IPS-18a (cell line): Measurements from ENCODE around the gene ANKRD12.
"Not testable (repeated sequence)": the region's sequence is repeated elsewhere in the genome, so short reads cannot be mapped to it uniquely, and the experiment has no call there.

ENCODE experiments used
- H3K27ac ChIP-seq: one replicate; pipeline ENCODE4 v1.5.1; 2013; ENCODE audit warnings: low read length
- H3K27me3 ChIP-seq: one replicate; pipeline ENCODE4 v1.6.1; 2013; ENCODE audit warnings: mild to moderate bottlenecking, low read length; ENCODE audit not compliant: control insufficient read depth, insufficient read depth
- H3K36me3 ChIP-seq: one replicate; pipeline ENCODE4 v1.6.1; 2013; ENCODE audit warnings: low read depth, low read length; ENCODE audit not compliant: control insufficient read depth
- H3K4me1 ChIP-seq: one replicate; pipeline ENCODE4 v1.6.1; 2013; ENCODE audit warnings: low read depth, low read length; ENCODE audit not compliant: control insufficient read depth
- H3K4me3 ChIP-seq: one replicate; pipeline ENCODE4 v1.5.1; 2013; ENCODE audit warnings: low read length
- H3K9ac ChIP-seq: one replicate; pipeline ENCODE4 v1.6.1; 2013; ENCODE audit warnings: mild to moderate bottlenecking, low read length, moderate library complexity
- H3K9me3 ChIP-seq: one replicate; pipeline ENCODE4 v1.6.1; 2013; ENCODE audit warnings: low read depth, low read length; ENCODE audit not compliant: control insufficient read depth

The ANKRD12 gene

GRCh38 chr18:9153256-9153655 is 16.7 kb downstream of the ANKRD12 start:
- Histone ChIP-seq H3K9me3 (no peaks in the 10 kb centered on the region), H3K27me3 (no peaks in the 10 kb centered on the region)

DNA sequence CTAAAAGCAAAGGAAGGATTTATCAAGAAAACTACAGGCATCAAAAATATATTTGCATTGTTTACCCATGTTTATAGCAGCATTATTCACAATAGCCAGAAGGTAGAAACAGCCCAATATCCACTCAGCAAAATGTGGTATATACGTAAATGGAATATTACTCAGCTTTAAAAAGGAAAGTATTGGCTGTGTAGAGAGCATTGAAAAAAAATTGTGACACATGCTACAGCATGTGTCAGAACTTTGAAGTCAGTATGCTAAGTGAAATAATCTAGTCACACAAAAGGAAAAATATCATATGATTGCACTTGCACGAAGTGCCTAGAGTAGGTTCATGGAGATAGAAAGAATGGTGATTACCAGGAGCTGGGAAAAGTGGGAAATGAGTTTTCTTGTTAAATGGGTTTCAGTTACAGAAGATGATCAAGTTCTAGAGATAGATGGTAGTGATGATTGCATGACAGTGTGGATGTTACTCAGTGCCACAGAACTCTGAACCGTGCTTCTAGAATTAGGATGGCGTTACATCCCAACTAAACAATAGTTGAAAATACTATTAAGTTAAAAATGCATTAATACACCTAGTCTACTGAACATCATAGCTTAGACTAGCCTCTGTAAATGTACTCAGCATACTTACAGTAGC is 20.1 kb downstream of the ANKRD12 start:
- Histone ChIP-seq H3K27me3 (no peaks in the 10 kb centered on the region), H3K36me3 (no peaks in the 10 kb centered on the region), H3K27ac (no peak overlapping the region), H3K4me1 (no peaks in the 10 kb centered on the region), H3K9ac (no peak overlapping the region), H3K4me3 (no peak overlapping the region), H3K9me3 (no peaks in the 10 kb centered on the region)

More at GRCh38 chr18:9153256-9153655, 16.7 kb downstream of the ANKRD12 start:
- Histone ChIP-seq H3K4me1 (no peaks in the 10 kb centered on the region), H3K36me3 (no peaks in the 10 kb centered on the region), H3K27ac (no peak overlapping the region), H3K9ac (no peak overlapping the region), H3K4me3 (no peak overlapping the region)

DNA sequence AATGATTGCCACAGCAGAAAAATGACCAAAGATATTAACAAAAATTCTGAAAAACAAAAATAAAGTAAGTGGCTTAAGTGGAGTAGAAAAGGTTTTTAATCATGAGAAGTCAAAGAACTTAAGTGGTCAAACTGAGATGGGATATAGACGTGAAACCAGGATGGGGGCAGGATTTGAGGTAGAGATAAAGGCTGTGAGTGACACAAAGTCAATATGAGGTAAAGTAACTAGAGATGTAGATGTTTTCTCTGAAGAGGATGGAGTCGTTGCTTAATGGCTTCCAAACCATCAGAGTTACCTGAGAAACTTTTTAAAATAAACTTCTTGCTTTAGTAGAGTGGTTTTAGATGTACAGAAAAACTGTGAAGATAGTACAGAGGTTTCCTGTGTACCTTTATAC is 21.2 kb downstream of the ANKRD12 start:
- Histone ChIP-seq H3K4me1 (no peaks in the 10 kb centered on the region), H3K4me3 (no peak overlapping the region), H3K27ac (no peak overlapping the region), H3K9me3 (no peaks in the 10 kb centered on the region), H3K9ac (no peak overlapping the region), H3K36me3 (no peaks in the 10 kb centered on the region), H3K27me3 (no peaks in the 10 kb centered on the region)

GRCh38 chr18:9160014-9160413 is 23.4 kb downstream of the ANKRD12 start:
- Histone ChIP-seq H3K27me3 (no peaks in the 10 kb centered on the region), H3K9me3 (no peaks in the 10 kb centered on the region), H3K4me3 (no peak overlapping the region), H3K9ac (no peak overlapping the region), H3K4me1 (no peaks in the 10 kb centered on the region), H3K27ac (no peak overlapping the region), H3K36me3 (no peaks in the 10 kb centered on the region)

DNA sequence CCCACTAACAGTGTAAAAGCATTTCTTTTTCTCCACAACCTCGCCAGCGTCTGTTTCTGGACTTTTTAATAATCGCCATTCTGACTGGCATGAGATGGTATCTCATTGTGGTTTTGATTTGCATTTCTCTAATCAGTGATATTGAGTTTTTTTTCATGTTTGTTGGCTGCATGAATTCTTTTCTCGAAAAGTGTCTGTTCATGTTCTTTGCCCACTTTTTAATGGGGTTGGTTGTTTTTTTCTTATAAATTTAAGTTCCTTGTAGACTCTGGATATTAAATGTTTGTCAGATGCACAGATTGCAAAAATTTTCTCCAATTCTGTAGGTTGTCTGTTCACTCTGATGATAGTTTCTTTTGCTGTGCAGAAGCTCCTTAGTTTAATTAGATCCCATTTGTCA is 26.1 kb downstream of the ANKRD12 start:
- not testable (repeated sequence) for H3K27me3 ChIP-seq, H3K4me1 ChIP-seq, H3K36me3 ChIP-seq, H3K9me3 ChIP-seq, H3K4me3 ChIP-seq, H3K9ac ChIP-seq, H3K27ac ChIP-seq

DNA sequence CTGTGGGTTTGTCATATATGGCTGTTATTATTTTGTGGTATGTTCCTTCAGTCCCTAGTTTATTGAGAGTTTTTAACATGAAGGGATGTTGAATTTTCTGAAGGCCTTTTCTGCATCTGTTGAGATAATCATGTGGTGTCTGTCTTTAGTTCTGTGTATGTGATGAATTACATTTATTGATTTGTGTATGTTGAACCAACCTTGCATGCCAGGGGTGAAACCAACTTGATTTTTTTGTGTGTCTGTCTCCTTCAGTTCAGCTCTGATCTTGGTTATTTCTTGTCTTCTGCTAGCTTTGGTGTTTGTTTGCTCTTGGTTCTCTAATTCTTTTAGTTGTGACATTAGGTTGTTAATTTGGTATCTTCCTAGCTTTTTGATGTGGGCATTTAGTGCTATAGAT is 27.6 kb downstream of the ANKRD12 start:
- not testable (repeated sequence) for H3K4me3 ChIP-seq, H3K27ac ChIP-seq, H3K9ac ChIP-seq, H3K27me3 ChIP-seq, H3K9me3 ChIP-seq, H3K4me1 ChIP-seq, H3K36me3 ChIP-seq

DNA sequence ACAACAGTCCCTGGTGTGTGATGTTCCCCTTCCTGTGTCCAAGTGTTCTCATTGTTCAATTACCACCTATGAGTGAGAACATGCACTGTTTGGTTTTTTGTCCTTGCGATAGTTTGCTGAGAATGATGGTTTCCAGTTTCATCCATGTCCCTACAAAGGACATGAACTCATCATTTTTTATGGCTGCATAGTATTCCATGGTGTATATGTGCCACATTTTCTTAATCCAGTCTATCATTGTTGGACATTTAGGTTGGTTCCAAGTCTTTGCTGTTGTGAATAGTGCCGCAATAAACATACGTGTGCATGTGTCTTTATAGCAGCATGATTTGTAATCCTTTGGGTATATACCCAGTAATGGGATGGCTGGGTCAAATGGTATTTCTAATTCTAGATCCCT is 29.3 kb downstream of the ANKRD12 start:
- H3K27ac ChIP-seq, H3K4me3 ChIP-seq, H3K27me3 ChIP-seq, H3K36me3 ChIP-seq, H3K9me3 ChIP-seq, H3K4me1 ChIP-seq, H3K9ac ChIP-seq: not testable (repeated sequence)

DNA sequence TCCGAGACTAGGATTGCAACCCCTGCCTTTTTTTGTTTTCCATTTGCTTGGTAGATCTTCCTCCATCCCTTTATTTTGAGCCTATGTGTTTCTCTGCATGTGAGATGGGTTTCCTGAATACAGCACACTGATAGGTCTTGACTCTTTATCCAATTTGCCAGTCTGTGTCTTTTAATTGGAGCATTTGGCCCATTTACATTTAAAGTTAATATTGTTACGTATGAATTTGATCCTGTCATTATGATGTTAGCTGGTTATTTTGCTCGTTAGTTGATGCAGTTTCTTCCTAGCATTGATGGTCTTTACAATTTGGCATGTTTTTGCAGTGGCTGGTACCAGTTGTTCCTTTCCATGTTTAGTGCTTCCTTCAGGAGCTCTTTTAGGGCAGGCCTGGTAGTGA is 32.9 kb downstream of the ANKRD12 start:
- not testable (repeated sequence) for H3K9ac ChIP-seq, H3K36me3 ChIP-seq, H3K4me1 ChIP-seq, H3K27ac ChIP-seq, H3K27me3 ChIP-seq, H3K4me3 ChIP-seq, H3K9me3 ChIP-seq

- H3K9ac ChIP-seq, H3K27ac ChIP-seq, H3K9me3 ChIP-seq, H3K36me3 ChIP-seq, H3K4me1 ChIP-seq, H3K27me3 ChIP-seq, H3K4me3 ChIP-seq: not testable (repeated sequence)
Measured at GRCh38 chr18:9171919-9172318, 35.3 kb downstream of the ANKRD12 start.

DNA sequence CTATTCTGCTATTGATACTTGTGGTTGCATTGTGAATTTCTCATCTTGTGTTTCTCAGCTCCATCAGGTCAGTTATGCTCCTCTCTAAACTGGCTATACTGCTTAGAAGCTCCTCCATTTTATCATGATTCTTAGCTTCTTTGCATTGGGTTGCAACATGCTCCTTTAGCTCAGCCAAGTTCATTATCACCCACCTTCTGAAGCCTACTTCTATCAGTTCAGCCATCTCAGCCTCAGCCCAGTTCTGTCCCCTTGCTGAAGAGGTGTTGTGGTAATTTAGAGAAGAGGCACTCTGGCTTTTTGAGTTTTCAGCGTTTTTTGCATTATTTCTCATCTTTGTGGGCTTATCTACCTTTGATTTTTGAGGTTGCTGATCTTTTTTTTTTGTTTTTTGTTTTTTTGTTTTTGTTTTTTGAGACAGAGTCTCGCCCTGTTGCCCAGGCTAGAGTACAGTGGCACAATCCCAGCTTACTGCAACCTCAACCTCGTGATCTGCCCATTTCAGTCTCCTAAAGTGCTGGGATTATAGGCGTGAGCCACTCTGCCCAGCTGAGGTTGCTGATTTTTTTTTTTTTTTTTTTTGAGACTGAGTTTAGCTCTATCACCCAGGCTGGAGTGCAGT is 36.0 kb downstream of the ANKRD12 start:
- H3K27ac ChIP-seq: no peak overlapping the region
- no peaks in the 10 kb centered on the region for H3K27me3 ChIP-seq
- H3K9ac ChIP-seq: no peak overlapping the region
- H3K36me3 ChIP-seq: no peaks in the 10 kb centered on the region
- H3K4me3 ChIP-seq: no peak overlapping the region
- H3K4me1 ChIP-seq: no peaks in the 10 kb centered on the region
- no peaks in the 10 kb centered on the region for H3K9me3 ChIP-seq

DNA sequence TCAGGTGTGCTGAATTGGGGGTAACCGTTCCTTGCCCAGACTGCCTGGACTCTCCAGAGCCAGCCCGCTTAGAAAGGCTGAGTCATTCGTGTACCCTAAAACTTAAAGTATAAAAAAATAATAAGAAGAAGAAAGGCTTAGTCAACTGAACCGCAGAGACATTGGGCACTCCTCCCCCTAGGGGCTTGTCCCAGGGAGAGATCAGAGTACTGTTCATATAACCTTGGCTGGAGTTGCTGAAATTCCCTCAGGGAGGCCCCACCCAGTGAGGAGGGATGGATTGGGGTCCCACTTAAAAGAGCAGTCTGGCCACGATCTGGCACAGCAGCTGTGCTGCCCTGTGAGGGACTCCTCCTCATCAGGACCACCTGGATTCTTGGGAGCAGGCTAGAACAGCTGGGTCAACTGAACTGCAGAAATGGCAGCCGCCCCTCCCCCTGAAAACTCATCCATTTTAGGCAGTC is 37.2 kb downstream of the ANKRD12 start:
- no peaks in the 10 kb centered on the region for H3K9me3 ChIP-seq
- H3K27me3 ChIP-seq: no peaks in the 10 kb centered on the region
- H3K4me3 ChIP-seq: no peak overlapping the region
- no peak overlapping the region for H3K9ac ChIP-seq
- H3K4me1 ChIP-seq: no peaks in the 10 kb centered on the region
- H3K27ac ChIP-seq: no peak overlapping the region
- no peaks in the 10 kb centered on the region for H3K36me3 ChIP-seq

- no peaks in the 10 kb centered on the region for H3K9me3 ChIP-seq
- no peak overlapping the region for H3K4me3 ChIP-seq
- no peaks in the 10 kb centered on the region for H3K27me3 ChIP-seq
- H3K9ac ChIP-seq: no peak overlapping the region
- no peaks in the 10 kb centered on the region for H3K4me1 ChIP-seq
- H3K27ac ChIP-seq: no peak overlapping the region
- no peaks in the 10 kb centered on the region for H3K36me3 ChIP-seq
Measured at GRCh38 chr18:9174302-9174701, 37.7 kb downstream of the ANKRD12 start.
